GM23338 (cell line): ENCODE data around the gene SHISA6.

Source experiments
- EZH2phosphoT487 ChIP-seq: fragments of 200-600 bp; sonication (generic); IDR thresholded peaks from one replicate; pipeline ENCODE4 v1.8.1; 2018; ENCODE audit warnings: antibody characterized with exemption; ENCODE audit not compliant: unreplicated experiment
- TF ChIP-seq, protein P1 (sequence below), 2 experiments: fragments of 200-600 bp in 1 of 2; sonication (generic) in 1 of 2; conservative IDR thresholded peaks; 2 replicates each; pipeline versions ENCODE4 v1.5.1 to v1.6.1; 2016 to 2017; ENCODE audit warnings: antibody characterized with exemption in 2 of 2, low read depth in 2 of 2, mild to moderate bottlenecking in 2 of 2, moderate library complexity in 1 of 2

DNA sequence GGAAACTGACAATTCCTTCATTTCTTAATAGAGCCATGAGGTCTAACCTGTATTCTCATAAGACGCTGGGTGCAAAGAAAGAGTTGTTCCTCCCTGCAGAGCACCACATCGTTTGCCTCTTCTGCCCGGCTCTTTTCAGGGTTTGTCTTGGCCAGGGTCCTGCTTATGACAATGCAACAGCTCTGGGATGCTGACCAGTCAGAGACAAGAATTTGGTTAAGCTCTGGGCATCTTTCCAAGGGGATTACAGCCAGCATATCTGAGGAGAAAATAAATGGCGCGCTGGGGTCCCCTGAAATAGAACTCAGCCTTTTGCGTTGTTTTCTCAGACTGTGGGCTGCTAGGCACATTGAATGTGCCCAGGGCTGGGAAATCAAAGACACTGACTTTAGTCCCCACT, 128.6 kb downstream of the SHISA6 start:
- TF ChIP-seq, protein P1, sequence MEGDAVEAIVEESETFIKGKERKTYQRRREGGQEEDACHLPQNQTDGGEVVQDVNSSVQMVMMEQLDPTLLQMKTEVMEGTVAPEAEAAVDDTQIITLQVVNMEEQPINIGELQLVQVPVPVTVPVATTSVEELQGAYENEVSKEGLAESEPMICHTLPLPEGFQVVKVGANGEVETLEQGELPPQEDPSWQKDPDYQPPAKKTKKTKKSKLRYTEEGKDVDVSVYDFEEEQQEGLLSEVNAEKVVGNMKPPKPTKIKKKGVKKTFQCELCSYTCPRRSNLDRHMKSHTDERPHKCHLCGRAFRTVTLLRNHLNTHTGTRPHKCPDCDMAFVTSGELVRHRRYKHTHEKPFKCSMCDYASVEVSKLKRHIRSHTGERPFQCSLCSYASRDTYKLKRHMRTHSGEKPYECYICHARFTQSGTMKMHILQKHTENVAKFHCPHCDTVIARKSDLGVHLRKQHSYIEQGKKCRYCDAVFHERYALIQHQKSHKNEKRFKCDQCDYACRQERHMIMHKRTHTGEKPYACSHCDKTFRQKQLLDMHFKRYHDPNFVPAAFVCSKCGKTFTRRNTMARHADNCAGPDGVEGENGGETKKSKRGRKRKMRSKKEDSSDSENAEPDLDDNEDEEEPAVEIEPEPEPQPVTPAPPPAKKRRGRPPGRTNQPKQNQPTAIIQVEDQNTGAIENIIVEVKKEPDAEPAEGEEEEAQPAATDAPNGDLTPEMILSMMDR (conservative IDR thresholded peaks at IDR 0.05; ENCODE audit: low read depth in 2 of 2) = no peak
- TF ChIP-seq EZH2phosphoT487 = no peak
